ENCODE data around the gene DUSP7.

The DUSP7 gene

DNA sequence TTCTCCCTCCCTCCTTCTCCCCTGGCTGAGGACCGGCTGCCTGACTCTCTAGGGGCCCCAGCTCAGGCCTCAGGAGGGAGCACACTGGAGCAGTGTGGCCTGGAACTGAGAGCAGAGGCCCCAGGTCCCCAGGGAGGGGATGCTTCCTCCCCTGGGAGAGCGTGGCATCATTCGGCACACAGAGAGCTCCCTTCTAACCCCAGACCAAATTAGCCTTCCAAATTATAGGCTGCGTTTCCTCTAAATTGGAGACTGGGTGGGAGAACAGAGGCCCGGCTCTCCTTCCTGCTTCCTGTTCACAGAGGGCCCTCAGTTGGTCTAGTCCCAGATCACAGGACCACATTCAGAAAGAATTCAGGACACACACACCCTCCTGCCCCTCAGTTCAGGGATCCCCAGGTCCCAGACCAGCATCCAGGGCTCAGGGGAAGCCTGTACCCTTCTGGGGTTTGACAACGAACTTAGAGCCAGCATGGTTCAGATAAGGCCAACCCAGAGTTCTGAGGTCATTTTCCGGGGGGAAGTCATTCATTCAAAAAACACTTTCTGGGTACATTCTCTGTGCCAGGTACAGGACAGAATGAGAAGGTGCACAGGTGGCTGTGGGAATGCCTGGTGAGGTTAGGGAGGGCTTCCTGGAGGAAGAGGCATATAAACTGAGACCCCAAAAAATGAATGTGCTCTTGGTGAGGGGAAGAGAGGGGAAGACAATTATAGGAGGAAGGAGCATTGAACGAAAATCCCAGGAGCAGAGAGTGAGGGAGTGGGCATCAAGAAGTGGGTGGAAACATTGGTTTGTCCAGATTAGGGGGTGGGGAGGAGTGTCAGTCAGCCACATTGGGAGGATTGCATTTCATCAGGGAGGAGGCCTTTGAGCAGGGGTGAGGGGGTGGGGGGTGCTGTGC, 32.3 kb downstream of the DUSP7 start:
- DNase-seq: no peak

DNA sequence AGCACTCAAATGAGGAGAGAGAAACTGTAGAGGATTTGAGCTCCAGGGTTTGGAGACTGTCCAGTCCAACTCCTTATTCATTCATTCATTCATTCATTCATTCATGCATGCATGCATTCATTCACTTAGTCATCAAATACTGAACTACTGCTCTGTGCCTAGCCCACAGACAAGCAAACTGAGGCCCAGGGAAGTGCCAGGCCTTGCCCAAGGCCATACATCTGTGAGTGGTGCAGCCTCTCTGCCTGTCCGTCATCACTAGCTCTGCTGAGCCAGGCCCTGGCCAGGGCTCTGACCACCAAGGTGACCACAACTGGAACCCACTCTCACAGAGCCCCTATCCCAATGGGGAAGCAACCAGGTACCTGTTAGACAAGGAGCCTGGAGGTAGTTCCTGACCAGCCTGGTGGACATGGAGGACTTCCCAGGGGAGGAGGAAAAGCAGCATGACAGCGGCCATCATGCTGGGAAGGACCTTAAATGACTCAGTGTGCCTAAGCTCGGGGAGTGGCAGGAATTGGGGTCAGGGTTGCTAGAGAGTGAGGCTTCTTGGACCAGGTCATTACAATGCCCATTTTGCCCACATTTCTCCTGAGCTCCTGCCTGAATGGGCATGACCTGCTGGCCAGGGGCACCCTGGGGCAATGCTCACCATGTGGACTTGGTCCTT, 33.1 kb downstream of the DUSP7 start:
- DNase-seq: no peak

DNA sequence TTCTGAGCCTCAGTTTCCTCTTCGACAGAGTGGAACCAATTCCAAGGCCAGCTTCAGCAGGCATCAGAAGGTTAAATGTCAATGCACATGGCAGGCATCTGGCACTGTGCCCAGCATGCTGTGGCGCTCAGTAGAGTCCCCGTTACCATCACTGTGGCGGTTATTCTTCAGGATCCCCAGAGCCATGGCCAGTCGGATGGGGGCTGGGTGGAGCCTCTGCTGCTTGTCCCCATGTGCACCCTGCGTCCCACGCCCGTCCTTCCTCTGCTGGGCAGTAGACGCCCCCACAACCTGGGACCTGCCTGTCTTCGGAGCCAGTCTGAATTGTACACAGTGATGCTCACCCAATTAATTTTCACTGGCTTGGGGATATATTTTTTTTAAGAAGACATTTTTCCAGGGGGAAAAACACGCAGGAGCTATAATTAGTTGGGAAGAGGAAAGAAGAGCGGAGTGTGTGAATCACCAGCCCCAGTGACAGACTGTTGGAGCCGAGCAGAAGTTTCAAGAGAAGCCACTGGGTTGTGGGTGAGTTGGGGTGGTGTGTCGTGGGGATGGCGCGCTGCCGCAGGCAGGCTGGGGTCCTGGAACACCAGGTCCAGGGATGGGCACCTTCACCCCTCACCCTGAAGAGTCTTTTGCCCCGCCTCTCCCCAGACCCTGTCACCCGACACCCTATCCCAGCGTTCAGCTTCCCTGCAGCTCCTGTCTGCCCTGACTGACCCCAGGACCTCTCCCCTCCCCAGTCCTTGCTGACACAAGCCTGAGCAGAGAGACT, 33.9 kb downstream of the DUSP7 start:
- DNase-seq: no peak

DNA sequence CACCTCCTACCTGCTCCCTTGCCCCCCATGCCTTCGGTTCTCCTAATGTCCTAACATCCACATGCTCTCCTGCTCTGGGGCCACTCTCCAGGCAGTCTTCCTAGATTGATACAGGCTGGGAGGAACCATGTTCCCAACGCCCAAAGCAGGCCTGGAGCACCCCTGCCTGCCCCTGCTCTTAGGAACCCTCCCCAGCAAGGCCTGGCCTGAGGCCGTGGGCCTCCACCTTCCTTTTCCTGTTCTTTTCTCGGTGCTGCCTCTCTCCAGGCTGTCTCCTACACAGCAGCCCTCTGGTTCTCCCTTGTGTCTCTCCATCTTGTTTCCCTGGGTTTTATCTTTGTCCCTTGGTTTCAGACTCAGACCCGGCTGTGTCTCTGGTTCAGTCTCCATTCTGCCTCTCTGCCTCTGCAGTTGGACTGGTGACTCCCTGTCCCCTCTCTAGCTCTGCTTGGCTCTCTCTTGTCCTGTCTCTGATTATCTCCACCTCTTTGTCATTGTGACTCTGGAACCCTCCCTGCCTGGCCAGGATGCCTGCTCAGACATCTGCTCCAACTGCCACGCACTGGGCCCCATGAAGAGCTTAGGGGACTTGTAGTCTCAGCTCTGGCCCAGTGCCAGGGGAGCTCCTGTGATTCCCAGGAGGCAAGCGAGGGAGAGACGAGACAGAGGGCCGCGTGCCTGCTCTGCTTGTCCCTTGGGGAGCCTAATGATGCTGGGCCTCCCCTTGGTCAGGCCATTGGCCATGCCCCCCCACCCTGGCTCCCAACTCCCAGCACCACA, 34.7 kb downstream of the DUSP7 start:
- DNase-seq: no peak

DNA sequence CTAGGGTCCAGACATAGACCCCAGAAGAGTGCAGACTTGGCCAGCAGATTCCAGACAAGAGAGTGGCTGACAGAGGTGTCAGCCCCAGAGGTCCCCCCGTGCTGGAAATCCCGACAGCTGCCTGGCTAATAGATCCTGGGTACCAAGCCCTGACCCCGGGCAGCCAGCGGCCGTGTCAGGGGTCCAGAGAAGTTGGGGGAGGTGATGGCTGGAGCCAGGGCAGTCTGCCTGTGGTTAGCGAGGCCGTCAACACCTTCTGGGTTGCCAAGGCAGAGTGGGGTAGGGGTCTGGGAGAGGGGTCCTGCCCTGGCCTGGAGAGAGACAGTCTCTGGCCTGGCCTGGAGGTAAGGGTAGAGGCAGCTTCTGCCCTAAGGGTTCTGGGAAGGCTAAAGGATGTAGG, 35.6 kb downstream of the DUSP7 start:
- DNase-seq: no peak

DNA sequence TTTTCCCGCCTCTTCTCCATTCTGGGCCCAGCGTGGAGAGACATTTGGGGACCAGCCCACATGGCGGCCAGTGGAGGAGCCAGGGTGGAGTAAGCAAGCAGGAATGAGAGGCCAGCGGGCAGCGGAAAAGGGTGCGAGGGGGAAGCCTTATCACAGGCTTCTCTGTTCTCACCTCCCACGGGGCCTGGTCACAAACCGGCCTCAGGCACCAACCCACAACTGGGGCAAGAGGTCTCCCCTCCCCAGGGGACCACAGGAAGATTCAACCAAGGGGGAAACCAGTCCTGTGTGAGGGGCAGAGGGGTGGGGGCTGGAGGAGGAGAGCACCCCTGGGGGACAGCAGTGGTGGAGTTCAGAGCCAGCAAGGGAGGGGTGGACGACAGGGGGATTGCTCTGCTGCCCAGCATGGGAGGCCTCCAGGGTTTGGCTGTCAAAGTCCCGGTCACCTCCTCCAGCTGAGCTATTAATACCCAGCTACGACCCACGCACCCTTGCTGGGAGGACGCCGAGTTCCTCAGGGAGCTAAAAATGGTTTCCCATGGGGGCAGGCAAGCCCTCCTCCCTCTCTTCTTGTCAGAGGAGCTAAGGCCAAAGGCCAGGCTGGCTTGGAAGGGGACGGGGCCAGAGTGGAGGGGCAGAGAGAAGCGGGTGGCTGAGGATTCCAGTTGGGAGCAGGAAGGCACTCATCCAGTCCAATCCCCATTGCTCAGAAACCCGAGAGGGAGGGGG, 36.9 kb downstream of the DUSP7 start:
- no peak for DNase-seq

DNA sequence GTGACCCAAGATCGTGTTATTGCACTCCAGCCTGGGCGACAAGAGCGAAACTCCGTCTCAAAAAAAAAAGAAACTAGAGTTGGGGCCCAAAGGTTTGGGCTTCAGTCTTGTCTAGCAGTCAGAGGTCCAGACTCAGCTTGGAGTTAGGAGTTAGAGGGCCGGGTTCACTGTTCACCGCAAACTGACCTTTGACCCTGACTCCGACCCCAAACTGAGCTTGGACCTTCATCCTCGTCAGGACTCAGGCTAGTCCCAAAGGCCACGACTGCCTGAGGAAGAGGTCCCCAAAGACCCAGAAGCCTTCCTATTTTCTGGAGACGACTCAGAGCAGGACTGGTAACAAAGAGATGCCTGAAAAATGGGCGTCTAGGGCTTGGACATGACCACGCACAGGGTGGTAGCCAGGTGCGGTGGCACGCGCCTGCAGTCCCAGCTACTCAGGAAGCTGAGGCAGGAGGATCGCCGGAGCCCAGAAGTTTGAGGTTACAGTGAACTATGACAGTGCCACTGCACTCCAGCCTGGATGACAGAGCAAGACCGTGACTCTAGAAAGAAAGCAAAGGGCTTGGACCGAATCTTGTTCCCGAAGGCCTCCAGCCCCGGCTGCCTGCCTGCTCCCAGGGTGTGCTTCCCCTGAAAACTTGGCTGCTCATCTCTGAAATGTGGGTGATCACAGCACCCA, 37.9 kb downstream of the DUSP7 start:
- DNase-seq: no peak

DNA sequence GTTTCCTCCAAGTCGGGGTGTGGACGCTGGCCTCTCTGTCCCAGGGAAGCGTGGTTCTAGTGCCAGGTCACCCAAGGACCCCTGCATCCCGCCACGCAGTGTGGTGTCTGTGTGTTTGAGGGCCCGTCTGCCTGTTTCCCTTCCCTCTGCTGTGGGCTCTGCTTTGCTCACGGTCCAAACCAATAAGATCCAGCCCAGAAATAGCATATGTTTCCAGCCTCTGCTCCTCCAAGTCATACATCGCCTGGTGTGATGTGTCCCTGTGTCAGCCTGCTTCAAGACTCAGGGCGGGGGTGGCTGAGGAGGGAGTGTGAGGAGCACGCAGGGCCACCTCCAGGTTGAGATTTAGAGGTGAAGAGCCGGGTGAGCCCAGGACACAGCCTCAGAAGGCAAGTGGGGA, 38.8 kb downstream of the DUSP7 start:
- no peak for DNase-seq

DNA sequence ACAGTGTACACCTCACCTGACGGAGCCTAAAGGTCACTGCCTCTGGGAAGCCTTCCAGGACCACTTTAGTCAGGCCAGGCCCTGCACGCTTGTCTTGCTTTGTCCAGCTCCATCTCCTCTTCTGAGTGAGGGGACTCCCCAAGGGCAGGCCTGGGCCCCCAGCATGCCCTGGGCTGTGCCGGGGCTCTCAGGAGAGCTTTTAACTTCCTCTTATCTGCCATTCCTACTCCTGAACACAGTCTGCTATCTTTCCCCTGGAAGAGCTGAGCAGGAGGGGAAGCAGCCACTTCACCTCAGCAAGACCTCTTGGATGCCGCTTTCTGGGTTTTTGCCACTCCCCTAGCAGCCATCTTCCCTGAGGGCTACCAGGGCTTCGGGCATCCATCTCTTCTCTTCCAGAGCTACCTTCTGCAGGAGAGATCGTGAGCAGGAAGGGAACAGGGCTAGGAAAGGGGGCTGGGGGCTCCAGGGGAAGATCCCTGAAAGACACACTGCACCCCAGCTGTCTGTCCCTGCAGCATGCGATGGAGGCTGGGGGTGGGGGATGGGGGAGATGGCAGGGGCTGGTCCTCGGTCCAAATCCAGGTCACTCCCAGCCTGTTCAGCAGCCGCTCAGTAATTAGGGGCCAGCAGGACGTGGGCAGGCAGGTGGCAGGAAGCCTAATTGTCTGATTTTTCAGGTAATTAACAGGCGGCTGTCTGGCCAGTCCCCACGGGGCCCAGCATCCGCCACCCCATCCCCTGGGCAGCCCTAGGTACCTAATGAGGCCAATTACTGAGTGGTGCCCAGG, 40.7 kb downstream of the DUSP7 start:
- no peak for DNase-seq

DNA sequence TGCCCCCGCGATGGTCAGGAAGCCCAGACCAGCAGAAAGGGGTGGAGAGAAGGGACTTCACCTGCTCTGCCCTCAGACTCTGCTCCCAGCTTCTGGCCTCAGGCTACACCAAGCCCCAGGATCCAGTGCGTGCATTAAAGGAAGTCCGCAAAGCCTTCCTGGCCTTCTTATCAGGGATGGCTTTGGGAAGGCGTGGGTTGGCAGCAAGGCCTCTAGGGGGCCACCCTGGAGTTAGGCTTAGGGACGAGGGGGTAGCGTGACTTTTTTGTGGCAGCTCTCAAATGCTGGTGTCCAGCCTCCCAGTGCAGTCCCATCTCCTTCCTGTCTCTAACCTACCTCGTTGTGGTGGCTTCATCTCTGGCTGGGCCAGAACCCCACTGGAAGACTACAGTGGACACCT, 41.8 kb downstream of the DUSP7 start:
- DNase-seq: no peak

DNA sequence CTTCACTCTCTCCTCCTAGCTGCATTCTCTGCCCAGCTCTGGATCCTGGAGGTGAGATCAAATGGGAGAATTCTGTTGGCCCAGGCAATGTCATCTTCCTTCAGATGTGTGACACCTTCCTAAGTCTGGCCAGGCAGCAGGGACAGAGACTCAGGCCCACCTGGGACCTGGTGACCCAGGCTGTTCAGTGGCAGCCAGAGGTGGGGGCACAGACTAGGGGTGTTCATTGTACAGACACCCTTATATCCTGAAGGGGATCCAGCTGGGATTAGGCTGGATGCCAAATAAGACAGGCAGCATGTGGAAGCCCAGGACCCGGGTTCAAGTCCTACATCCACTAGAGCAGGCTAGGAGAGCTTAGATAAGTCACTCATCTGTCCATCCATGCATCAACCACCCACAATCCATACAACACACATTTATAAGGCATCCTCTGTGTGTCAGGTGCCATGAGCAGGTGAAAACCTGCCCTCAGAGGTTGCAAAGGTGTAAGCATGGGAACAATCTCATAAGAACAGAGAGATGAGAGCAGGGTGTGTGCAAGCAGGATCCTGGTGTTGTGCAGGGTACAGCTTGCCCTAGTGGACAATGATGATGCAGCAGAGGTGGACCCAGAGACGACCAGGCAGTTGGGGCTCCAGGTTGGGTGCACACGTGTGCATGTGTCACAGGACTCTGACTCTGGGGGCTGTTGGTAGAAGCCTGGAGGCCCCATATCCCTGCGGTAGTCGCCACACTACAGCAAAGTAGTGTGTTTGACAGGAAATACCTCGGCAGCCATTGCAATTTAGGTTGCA, 42.4 kb downstream of the DUSP7 start:
- DNase-seq: no peak

DNA sequence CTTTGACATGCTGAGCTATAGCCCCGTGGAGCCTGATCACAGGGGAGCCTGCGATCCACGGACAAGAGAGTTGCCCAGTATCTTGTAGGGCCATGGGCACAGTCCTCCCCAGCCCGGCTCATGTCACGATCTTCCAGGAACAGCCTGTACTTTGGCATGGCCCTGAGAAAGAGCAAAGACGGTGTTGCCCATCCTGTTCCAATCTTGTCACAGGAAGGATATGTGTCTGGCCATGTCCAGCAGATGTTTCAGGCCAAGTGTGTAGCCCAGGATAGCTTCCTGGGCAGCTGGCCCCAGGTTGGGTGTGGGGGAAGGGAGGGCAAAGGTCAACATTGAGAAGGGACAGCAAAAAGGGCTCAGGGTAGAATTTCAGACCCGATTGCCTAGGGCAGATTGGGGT, 43.7 kb downstream of the DUSP7 start:
- no peak for DNase-seq

DNA sequence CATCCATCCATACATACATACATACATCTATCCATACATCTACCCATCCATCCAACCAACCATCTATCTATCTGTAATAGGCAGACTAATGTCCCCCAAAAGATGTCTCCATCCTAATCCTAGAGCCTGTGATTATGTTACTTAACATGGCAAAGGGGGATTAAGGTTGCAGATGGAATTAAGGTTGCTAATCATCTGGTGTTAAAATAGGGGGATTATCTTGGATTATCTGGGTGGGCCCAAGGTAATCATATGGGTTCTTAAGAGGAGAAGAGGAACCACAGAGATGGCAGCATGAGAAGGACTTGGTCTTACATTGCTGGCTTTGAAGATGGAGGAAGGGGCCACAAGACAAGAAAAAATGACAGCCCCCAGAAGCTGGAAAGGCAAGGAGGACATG, 45.9 kb downstream of the DUSP7 start:
- DNase-seq: no peak

DNA sequence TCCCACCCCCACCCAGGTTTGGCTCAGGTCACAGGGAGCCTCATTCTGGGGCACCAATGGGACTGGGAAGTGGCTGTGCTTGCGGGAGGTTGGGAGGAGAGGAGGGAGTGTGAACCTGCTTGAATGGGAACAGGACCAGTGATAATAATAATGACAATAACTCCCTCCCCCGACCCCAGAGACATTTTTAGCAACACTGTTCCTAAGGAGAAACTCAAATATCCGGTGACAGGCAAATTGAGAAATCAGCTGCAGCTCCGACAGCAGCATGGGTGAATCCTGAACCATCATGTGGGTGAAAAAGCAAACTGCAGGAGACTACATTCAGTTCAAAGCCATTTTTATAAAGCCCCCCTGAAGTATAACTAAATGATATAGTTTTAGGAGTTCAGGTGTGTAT, 49.1 kb downstream of the DUSP7 start:
- DNase-seq: no peak

DNA sequence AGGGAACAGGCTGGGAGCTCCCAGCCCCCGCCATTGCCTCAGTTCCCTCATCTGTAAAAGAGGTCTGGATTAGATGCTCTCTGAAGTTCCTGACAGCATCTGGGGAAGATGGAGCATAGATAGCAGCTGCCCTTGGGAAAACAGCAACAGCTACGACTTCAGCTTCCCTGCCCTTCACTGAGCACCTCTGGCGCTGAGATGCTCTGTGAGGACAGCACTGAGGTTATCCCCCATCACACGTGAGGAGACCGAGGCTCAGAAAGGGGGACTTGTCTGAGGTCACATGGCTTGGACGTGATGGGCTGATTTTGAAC, 49.6 kb downstream of the DUSP7 start:
- DNase-seq: no peak

DNA sequence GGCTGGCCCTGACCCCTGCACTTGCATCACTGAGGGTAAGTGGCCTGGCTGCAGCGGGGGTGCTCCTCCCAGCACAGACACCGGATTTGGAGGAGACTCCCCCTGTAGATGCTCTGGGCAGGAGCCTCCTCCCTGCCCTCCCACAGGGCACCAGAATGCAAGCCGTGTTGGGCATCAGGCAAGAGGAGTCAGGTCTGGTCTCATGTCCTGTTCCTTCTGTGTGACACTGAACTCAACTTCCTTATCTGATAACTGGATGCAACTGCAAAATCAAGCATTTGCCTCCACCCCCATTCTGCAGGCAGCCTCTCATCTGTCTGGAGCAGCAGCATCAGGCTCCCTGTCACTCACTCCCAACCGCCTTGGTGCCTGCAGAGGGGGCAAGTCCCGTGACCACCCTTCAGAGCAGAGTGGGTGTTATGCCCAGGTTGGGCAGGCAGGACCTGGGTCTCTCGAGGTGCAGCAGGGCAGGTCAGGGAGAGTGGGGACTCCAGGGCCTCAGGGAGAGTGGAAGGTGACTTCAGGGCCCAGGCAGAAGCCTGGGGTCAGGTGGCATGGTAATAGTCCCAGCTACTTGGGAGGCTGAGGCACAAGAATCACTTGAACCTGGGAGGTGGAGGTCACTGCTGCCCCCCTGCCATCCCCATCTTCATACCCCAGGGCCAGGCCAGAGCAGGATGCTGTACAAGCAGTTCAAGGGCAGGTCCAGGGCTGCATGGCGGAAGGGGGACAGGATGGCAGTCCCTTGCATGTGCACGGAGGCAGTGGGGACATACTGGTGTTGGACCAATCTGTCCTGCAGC, 50.2 kb downstream of the DUSP7 start:
- DNase-seq: no peak

DNA sequence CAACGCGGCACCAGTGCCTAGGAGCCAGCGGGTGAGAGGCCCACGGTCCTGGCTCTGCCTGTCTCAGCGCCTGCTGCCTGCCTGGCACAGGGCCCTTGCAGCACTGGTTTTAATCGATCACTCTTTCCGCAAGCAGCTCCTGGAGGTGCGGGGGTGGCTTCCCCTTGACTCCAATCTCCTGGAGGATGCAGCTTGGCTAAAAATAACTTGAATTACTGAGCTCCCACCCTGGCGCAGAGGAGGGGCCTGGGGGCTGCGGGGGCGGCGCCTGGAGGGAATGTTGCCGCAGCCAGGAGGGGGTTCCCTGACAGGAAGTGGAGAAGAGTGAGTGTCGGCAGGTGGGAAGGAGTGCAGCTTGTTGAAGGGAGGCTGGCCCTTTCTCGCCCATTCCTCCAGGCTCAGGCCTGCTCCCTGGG, 50.8 kb downstream of the DUSP7 start:
- DNase-seq: no peak

DNA sequence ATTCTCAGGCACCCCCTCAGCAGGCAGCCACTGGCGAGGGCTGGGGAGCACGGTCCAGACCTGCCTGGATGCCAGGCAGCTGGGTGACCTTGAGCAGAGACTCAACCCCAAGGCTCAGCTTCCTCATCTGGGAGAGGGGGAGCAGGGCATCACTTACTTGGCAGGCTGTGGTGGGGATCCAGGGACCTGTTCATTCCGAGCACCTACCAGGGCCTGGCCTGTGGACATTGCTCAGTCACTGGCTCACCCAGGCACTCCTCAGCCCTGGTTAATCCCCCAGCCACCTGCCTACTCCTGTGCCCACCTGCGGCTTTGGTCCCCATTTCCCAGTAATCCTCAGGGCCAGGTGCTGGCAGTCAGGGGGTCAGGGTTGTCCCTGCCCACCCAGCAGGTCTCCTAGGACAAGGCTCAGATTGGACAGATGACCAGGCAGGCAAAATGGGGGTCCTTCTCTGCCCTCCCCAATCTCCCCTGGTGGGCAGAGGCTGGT, 51.4 kb downstream of the DUSP7 start:
- DNase-seq: no peak
